22Rv1 (cell line): ENCODE data around the gene PLEKHA4.

Experiments used
- H3K27ac ChIP-seq: fragments of 450-650 bp; 2 replicates; pipeline ENCODE4 v1.5.1; 2017
- CTCF ChIP-seq: fragments of 450-650 bp; IDR thresholded peaks from 2 replicates; pipeline ENCODE4 v1.5.1; 2017; ENCODE audit warnings: mild to moderate bottlenecking
- ZFX ChIP-seq: fragments of 450-650 bp; IDR thresholded peaks from 2 replicates; pipeline ENCODE4 v1.6.1; 2017; ENCODE audit warnings: antibody characterized with exemption, borderline replicate concordance

PLEKHA4 gene

GRCh38 chr19:48806818-48807589 is 61.4 kb downstream of the PLEKHA4 start:
- no peak overlapping the region; the same call in 1 of the 2 replicates for H3K27ac ChIP-seq
- TF ChIP-seq ZFX (no peak), CTCF (no peak)

DNA sequence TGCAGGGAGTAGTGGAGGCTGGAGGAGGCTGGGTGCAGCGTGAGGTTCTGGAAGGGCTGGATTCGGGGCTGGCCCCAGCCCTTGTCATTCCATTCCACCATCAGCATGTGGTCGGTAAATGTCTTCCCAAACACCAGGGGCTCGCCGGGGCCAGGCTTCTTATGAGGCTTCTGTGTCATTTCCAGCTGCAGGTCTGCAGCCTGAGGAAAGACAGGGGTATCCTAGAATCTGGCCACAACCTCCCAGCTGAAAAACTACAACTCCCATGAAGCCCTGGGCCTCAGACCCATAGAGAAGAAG is 61.9 kb downstream of the PLEKHA4 start:
- H3K27ac ChIP-seq = no peak overlapping the region
- TF ChIP-seq CTCF (no peak), ZFX (no peak)

GRCh38 chr19:48805452-48805851 is 63.0 kb downstream of the PLEKHA4 start:
- TF ChIP-seq ZFX (no peak), CTCF (no peak)
- H3K27ac ChIP-seq = no peak overlapping the region

DNA sequence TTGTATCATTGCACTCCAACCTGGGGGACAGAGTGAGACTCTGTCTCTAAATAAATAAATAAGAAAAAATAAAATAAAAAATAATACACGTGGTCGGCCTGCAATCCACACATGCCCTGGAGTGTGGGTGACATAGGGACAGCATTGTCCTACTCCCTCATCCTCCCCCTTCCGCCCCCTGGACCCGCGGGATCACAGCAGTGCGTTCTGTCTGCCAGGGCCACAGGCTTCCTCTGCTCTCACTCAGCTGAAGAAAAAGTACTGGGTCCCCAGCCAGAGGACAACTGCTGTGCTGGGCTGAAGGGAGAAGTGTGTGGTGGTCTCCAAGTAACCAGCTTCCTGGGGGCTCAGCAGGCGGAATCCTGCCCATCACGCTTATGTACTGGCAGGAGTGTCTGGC is 63.9 kb downstream of the PLEKHA4 start:
- H3K27ac ChIP-seq = no peak overlapping the region
- no peak for TF ChIP-seq CTCF
- TF ChIP-seq ZFX = no peak

GRCh38 chr19:48802623-48803022 is 65.8 kb downstream of the PLEKHA4 start:
- no peak overlapping the region for H3K27ac ChIP-seq
- TF ChIP-seq CTCF (no peak), ZFX (no peak)

DNA sequence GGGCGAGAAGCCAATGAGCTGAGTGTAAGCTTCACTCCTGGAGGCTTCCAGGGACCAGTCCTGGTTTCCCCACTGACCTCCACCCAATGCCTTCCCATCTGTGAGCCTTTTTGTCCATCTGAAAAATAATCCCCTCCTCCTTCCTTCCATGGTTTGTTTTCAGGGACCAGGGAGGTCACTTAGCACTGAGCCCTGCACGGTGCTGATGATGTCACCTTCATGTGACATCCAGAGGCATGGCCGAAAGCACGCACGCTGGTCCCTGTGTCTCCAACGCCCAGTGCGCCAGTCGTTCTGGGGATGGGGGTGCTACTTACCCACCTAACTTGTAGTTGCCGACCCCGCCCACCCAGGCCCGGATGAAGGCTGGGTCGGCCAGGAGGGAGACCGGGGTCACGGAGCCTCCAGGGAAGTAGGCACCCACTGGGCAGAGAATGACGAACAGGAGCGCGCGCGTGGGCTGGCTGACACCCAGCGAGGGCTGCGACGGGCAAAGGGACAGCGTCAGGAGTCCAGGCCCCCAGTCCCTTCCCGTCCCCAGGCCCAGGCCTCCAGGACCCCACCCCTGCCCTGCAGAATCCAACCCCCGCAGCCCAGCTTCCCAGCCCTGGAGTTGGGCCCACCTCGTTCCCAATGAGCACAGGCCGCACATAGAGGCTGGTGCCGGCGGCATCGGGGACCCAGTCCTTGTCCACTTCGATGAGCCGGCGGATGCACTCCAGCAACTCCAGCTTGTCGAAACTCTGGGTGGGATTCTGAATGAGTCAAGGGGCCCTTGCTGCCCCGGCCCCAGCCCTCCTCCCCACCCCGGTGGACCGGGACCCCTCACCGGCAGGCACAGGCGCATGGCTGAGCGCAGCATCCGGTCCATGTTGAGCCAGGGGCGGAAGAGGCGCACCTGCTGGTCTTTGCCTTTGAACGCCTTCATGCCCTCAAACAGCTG is 68.8 kb downstream of the PLEKHA4 start:
- TF ChIP-seq CTCF (no peak), ZFX (no peak)
- H3K27ac ChIP-seq = no peak overlapping the region

- no peak overlapping the region for H3K27ac ChIP-seq
- TF ChIP-seq ZFX = no peak
- no peak for TF ChIP-seq CTCF
Measured at GRCh38 chr19:48798937-48799336, 69.5 kb downstream of the PLEKHA4 start.
